NK-92 (cell line): Measurements from ENCODE around the gene RLN3.
"Not testable (repeated sequence)": the region's sequence is repeated elsewhere in the genome, so short reads cannot be mapped to it uniquely, and the experiment has no call there.

Source experiments
- DNase-seq: peaks from one replicate; lab custom pipeline; 2025; ENCODE audit not compliant: unreplicated experiment; lab: John Stamatoyannopoulos, UW

RLN3 gene

GRCh38 chr19:14021474-14021873 is 6.5 kb upstream of the RLN3 start:
- no peak for DNase-seq

GRCh38 chr19:14022469-14022868 is 5.5 kb upstream of the RLN3 start:
- no peak for DNase-seq

GRCh38 chr19:14023404-14024235 is 4.3 kb upstream of the RLN3 start:
- DNase-seq = no peak

- not testable (repeated sequence) for DNase-seq
These were observed 1.2 kb upstream of the RLN3 start for GRCh38 chr19:14026652-14027192.

GRCh38 chr19:14028901-14029300 is 953 bp downstream of the RLN3 start:
- DNase-seq = no peak

GRCh38 chr19:14030997-14031718 is 3.2 kb downstream of the RLN3 start:
- no peak for DNase-seq

- no peak for DNase-seq
These were observed 4.0 kb downstream of the RLN3 start, which contains the start of gene IL27RA for GRCh38 chr19:14031719-14032480. Gene IL27RA, plus strand, starts transcription at chr19:14031762. Its CDS starts 111 bp downstream, at chr19:14031873.

GRCh38 chr19:14033946-14034345 is 6.0 kb downstream of the RLN3 start:
- DNase-seq = no peak

GRCh38 chr19:14035159-14035558 is 7.2 kb downstream of the RLN3 start:
- DNase-seq = not testable (repeated sequence)

- no peak for DNase-seq
These were observed 7.8 kb downstream of the RLN3 start for GRCh38 chr19:14035706-14036105.

GRCh38 chr19:14039181-14039580 is 11.2 kb downstream of the RLN3 start:
- no peak for DNase-seq

- DNase-seq = not testable (repeated sequence)
These were observed 15.0 kb downstream of the RLN3 start for GRCh38 chr19:14042659-14043608.

- not testable (repeated sequence) for DNase-seq
These were observed 19.9 kb downstream of the RLN3 start for GRCh38 chr19:14047866-14048265.

GRCh38 chr19:14048443-14049153 is 20.6 kb downstream of the RLN3 start:
- DNase-seq = no peak

- no peak for DNase-seq
These were observed 22.6 kb downstream of the RLN3 start for GRCh38 chr19:14050512-14050911.

GRCh38 chr19:14050961-14051360 is 23.0 kb downstream of the RLN3 start:
- not testable (repeated sequence) for DNase-seq

- DNase-seq = no peak
These were observed 24.0 kb downstream of the RLN3 start for GRCh38 chr19:14051980-14052379.

- no peak for DNase-seq
These were observed 24.5 kb downstream of the RLN3 start for GRCh38 chr19:14052470-14052869.

- no peak for DNase-seq
These were observed 25.1 kb downstream of the RLN3 start for GRCh38 chr19:14053032-14053431.
